Measurements from ENCODE around the gene CMIP.

Gene CMIP

DNA sequence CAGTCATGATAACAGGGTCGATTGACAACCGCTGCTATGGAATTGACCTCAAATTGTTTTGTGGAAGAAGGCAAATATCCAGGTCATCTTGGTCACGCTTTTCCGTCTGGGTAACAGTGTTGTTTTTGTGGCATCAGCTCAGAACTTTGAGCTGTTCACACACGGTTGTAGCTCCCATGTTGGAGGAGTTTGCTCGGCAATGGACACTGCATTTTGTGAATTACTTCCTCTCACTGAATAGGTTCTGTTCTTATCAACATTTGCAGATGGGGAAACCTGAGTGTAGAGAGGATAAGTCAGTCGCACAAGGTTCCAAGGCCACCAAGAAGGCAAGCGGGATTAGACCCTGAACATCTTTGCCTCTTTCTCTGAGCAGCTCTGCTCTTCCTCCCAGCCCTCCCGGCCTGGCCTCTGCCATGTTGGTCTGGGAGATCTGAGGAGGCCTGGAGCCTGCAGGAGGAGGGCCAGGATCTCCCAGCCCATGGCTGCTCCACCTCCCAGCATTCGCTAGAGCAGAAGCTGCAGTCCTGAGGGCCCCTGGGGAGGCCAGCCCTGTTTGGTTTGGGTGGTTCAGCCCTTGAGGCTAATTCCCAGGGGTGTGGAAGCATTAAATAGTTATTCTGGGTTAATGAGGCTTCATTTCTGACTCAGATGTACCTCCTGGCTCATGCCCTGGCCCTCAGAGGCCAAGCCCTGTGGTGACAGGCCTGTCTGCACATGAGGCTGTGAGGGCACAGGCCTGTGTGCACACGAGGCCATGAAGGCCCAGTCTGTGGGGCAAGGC is 180.3 kb downstream of the CMIP start:
- no peak for DNase-seq (ENCODE audit: low read depth)

DNA sequence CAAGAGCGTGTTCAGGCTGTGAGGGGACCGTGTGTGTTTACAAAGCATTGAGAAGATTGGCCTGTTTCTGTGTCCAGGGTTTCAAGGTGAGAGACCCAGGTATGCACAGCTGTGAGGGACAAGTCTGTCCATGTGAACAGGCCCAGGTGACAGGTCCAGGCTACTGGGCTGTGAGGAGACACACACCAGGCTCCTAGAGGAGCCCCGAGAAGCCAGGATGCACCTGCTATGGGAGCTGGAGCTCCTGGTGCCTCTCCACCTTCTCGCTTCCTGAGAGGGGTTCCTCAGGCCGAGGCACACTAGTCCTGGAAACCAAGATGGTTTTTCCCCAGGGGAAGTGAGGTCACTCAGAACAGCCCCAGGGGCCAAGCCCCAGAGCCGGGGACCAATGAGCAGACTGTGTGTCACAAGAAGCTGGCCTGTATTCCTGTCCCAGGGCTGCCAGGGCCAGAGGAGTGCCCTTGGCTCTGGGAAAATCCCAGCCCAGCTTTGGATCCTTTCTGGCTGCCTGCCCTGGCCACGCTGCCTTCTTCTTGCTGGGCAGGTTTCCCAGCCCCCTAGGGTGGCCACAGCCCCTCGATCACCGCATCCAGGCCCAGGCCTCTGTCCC is 181.0 kb downstream of the CMIP start:
- no peak for DNase-seq (ENCODE audit: low read depth)

GRCh38 chr16:81626181-81626674 is 181.6 kb downstream of the CMIP start:
- no peak for DNase-seq (ENCODE audit: low read depth)

GRCh38 chr16:81627024-81627423 is 182.4 kb downstream of the CMIP start:
- DNase-seq (ENCODE audit: low read depth), result no peak

- no peak for DNase-seq (ENCODE audit: low read depth)
Measured at GRCh38 chr16:81627729-81628244, 183.2 kb downstream of the CMIP start.

DNA sequence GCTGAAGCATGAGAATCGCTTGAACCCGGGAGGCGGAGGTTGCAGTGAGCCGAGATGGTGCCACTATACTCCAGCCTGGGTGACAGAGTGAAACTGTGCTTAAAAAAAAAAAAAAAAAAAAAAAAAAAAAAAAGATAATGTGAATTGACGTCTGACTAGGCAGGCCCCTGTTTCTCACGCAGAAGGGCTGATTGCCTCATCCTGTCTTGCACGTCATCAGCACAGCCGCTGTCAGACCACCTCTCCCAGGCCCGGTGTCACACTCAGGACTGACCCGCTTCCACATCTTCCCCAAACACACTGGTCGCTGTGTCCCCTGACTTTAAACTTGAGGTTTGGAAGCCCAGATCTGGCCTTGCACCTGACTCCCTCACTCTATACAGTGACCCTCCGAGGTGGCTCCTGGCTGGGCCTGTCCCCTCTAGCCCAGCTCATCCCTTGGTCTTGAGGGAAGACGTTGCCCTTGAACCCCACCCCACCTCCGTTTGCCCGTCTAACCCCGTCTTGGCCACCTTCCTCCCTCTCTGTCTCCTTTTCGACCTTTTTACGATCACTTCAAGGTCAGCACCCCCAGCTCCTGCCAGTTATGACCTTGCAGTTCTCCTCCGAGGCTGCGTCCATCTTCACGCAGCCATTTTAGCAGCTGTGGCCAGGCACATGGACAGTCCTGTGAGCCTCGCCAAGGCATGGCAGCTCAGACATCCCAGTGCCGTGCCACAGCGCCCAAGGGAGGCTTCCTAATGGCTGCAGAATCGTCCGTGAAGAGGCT is 184.6 kb downstream of the CMIP start:
- no peak for DNase-seq (ENCODE audit: low read depth)

GRCh38 chr16:81629896-81630634 is 185.5 kb downstream of the CMIP start:
- no peak for DNase-seq (ENCODE audit: low read depth)

DNA sequence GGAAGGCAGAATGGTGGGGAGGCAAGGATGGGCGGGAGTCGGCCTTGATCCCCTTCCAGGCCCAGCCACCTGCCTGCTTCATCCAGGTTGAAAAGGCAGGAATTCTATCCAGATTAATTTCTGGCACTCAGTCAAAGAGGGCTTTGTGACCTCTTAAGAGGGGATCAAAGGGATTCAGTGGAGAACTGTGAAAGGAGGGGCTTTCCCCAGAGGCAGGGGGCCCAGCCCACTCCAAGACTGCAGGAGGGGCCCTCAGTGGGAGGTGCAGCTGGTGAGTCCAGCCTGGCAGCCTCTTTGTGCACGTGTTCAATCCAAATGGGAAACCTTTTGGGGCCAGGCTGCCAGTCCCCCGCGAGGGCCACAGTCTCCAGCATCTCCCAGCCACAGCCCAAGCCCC is 186.0 kb downstream of the CMIP start:
- DNase-seq (ENCODE audit: low read depth), result no peak

DNA sequence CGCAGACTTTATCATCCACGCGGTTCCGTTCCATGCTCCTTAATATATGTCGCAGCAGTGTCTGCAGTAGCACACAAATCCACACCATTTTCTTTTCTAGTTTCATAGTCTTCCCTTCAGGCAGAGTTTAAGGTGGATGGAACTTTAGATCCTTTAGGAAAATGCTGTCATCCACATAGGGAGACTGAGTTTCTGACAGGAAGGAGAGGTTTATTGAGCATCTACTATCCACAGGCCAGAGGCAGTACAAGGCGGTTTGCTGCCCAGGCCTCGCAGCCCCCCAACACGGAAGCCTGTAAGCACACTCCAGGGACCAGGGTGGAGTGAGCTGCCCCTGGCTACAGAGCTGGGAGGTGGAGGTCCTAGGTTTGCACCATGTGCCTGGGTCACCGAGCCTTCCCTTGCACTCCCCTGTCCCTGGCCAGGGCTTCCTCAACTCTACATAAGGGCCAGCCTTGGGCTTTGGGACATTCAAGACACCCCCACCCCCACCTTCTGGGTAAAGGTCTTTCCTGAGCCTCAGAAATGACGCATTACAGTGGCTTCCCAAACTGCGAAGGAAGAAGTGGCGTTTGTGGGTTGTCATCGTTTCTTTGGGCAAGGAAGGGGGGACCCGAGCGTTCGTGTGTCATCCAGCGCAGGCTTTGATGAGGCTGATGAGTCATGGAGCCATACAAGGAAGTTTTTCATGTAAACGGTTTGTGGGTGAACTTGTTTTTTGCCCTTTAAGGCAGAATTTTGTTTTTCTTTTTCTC is 188.0 kb downstream of the CMIP start:
- DNase-seq (ENCODE audit: low read depth), result peak; percentile 78

DNA sequence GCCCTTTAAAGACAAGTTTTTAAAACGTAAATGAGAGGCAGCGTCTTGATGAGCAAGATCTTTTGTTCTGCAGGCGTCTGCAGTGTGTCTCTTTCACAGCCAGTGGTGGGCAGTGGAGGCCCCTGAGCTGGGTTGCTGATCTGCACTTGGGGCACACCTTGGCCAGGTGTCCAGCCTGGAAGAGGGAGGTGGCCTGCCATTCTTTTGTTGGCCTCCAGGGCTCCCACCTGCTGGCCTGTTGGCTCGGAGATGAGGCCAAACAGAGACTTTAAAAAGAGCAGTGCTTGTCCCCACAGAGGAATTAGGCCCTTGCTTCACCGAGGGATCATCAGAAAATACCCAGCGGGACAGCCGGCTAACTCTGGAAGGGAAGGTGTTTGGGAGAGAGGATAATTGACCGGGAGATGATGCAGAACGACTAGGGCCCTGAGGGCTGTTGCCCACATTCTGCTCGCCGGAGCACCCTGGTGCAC is 188.6 kb downstream of the CMIP start:
- DNase-seq (ENCODE audit: low read depth), result peak; percentile 11

DNA sequence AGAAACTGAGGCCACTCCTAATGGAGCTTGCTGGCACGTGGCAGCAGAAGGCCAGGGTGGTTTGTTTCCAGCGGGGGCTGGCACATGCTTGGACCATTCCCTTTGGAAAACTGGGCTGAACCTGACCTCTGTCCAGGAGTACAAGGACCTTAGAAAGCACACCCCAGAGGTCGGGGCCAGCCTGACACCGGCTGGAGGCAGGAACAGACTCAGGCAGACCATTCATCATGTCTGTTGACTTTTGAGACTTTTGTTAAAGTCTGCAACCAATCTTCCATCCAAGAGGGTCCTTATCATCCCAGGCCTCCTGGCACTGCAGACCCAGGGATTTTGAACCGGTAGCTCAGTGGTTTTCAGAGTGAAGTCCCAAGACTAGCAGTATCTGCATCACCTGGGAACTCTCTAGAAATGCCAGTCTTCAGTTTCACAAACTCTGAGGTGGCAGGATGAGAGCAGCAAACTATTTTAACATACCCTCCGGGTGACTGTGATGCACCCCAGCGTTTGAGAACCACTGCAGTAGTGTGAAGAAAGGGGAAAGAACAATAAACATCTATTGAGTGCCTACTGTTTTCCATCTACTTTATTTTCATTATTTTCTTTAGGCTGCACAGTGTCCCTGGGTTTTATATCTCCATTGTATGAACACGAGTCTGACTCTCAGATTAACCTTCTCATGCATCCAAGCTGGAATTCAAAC is 189.2 kb downstream of the CMIP start:
- DNase-seq (ENCODE audit: low read depth), result no peak

GRCh38 chr16:81634380-81635062 is 189.9 kb downstream of the CMIP start:
- no peak for DNase-seq (ENCODE audit: low read depth)

DNA sequence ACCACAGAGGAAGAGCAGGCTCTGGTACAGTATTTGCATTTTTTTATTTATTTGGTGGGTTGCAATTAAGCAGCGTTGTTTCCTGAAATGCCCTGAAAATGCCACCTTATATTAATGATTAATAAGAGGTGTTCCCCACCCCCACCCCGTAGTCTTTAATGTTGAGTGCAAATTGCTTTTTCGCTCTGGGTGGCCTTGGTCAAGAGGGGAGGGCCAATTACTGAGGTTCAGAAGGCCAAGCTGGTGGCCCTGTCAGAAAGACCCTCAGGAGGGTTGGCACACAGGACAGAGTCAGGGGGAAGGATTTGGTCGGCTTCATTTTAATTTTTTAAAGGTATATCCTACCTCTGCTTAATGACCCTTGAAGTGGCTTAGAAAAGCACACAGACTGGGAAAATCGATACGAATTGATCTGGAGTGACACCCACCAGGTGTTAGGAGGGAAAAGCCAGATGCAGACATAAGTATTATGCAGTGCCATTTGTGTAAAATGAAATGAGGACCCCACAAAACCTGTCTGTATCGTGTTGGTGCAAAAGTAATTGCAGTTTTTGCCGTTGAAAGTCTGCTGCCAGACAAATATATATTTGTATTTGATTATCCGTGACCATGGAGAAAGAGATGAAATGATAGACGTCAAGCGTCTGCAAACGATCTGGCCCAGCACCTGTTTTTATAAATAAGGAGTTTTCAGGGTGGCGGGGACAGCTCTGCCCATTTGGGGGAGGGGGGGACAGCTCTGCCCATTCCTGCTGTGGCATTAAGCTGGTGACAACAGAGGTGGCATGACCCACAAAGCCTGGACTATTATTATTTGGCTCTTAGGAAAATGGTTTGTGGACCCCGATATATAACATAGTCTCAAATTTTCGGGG is 190.7 kb downstream of the CMIP start:
- DNase-seq (ENCODE audit: low read depth), result no peak

DNA sequence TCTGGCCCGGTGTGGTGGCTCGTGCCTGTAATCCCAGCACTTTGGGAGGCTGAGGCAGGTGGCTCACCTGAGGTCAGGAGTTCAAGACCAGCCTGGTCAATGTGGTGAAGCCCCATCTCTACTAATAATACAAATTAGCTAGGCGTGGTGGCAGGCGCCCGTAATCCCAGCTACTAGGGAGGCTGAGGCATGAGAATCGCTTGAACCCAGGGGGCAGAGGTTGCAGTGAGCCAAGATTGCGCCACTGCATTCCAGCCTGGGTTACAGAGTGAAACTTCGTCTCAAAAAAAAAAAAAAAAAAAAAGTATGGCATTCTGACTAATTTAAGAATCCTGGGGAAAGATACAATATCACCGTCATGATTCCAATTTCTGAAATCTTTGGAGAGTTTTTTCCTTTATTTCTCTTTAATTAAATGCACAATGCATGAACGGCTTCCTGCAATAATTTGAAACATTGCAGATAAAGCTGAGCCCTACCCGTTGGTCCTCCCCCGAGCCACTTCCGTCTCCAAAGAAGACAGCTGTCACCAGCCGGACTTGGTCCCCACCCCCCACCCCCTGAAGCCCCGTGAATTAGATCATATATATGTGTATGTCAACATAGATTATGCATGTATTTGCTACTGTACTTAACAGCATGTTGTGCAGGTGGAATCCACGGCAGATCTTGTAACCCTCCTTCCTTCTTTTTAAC is 191.8 kb downstream of the CMIP start:
- DNase-seq (ENCODE audit: low read depth), result no peak

DNA sequence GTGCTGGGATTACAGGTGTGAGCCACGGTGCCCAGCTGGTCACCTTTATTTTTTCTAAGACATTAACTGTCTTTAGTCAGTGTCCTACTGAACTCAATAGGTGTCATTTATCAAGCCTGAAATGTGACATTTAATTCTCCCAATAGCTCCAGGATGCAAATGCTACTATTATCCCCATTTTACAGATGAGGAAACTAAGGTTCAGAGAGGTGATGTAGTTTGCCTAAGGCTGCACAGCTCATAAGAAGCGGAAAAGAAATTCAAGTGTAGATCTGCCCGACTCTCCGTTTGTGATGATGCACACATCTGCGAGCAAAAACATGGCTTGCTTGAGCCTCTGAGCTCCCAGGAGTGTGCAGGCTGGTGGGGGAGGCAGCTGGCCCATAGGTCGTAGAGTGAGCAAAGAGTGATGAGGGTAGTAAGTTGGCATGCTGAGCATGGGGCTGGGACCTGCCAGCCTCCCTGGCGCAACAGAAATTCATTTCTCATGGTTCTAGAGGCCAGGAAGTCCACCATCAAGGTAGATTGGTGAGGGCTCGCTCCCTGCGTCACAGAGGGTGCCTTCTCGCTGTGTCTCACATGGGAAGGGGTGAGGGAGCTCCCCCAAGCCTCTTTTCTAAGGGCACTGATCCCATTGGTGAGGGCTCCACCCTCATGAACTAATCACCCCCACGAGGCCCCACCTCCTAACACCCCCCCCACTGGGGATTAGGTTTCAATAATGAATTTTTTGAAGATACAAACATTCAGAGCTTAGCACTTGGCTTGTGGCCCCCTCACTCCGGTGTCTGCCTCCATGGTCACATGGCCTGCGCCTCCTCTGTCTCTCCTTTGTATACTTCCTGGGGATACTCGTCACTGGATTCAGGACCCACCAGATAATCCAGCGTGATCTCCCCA is 193.0 kb downstream of the CMIP start:
- no peak for DNase-seq (ENCODE audit: low read depth)

DNA sequence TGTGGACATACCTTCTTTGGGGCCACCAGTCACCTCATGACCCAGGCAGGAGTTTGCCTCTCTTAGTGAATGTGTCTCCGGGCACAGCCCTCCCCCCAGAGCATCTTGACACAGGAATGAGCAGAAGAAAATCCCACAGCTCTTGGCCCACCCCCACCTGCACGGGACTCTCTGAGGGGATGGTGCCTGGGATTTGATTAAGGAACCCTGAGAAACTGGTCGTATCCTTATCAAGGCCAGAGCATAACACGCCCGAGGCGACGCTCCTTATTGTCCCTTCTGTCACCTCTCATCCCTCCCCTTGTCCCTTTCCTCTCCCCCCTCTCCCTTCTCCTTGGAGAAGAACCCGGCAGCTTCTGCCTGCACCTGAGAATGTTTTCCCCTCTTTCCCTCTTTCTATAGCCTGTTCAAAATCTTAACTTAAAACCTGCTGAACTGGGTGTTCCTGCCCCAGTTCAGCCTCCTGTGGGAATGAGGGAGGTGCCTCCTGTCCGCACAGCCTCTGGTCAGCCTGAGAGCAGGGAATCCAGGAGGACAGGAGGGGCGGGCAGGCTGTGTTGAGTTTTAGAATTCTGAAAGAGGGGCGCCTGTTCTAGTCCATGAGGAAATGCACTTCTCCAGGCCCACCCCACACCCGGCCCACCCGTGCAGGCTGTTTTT is 193.8 kb downstream of the CMIP start:
- no peak for DNase-seq (ENCODE audit: low read depth)

DNA sequence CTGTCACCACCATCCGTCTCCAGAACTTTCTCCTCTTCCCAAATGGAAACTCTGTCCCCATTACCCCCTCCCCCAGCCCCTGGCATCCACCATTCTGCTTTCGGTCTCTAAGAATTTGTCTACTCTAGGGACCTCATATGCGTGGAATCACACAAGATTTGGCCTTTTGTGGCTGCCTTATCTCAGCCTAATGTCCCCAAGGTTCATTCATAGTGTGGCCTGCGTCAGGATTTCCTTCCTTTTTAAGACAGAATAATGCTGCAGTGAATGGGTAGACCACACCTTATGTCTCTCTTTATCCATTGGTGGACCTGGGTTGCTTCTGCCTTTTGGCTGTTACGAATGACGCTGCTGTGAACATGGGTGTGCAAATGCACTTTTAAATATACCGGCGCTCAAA is 194.7 kb downstream of the CMIP start:
- no peak for DNase-seq (ENCODE audit: low read depth)
